ENCODE data around the gene FAM227A.
"Not testable (repeated sequence)": the region's sequence is repeated elsewhere in the genome, so short reads cannot be mapped to it uniquely, and the experiment has no call there.

Gene FAM227A

GRCh38 chr22:38602166-38602565 is 54.0 kb downstream of the FAM227A start:
- H3K4me3 ChIP-seq (replicated peaks in 1 of 2; ENCODE audit: low read depth in 2 of 2, low read length in 2 of 2), result no peak overlapping the region
- no peak for TF ChIP-seq CTCF (IDR thresholded peaks at IDR 0.05; ENCODE audit: low read depth, low read length)
- DNase-seq (ENCODE audit: low read depth in 2 of 2), result no peak

- no peak overlapping the region for H3K4me3 ChIP-seq (replicated peaks in 1 of 2; ENCODE audit: low read depth in 2 of 2, low read length in 2 of 2)
- no peak for DNase-seq (ENCODE audit: low read depth in 2 of 2)
- no peak for TF ChIP-seq CTCF (IDR thresholded peaks at IDR 0.05; ENCODE audit: low read depth, low read length)
These were observed 54.9 kb downstream of the FAM227A start for GRCh38 chr22:38601221-38601764.

GRCh38 chr22:38599466-38599865 is 56.7 kb downstream of the FAM227A start:
- no peak overlapping the region for H3K4me3 ChIP-seq (replicated peaks in 1 of 2; ENCODE audit: low read depth in 2 of 2, low read length in 2 of 2)
- DNase-seq (ENCODE audit: low read depth in 2 of 2), result no peak
- TF ChIP-seq CTCF (IDR thresholded peaks at IDR 0.05; ENCODE audit: low read depth, low read length), result no peak

- not testable (repeated sequence) for H3K4me3 ChIP-seq (replicated peaks in 1 of 2; ENCODE audit: low read depth in 2 of 2, low read length in 2 of 2); DNase-seq (ENCODE audit: low read depth in 2 of 2)
These were observed 73.3 kb downstream of the FAM227A start for GRCh38 chr22:38582923-38583322.

- no peak for DNase-seq (ENCODE audit: low read depth in 2 of 2)
- no peak overlapping the region for H3K4me3 ChIP-seq (replicated peaks in 1 of 2; ENCODE audit: low read depth in 2 of 2, low read length in 2 of 2)
- no peak for TF ChIP-seq CTCF (IDR thresholded peaks at IDR 0.05; ENCODE audit: low read depth, low read length)
These were observed 77.7 kb downstream of the FAM227A start for GRCh38 chr22:38578505-38578904.

GRCh38 chr22:38572065-38572464 is 84.1 kb downstream of the FAM227A start:
- TF ChIP-seq CTCF (IDR thresholded peaks at IDR 0.05; ENCODE audit: low read depth, low read length), result peak; percentile 55
- DNase-seq (ENCODE audit: low read depth in 2 of 2), result peak; percentile 73 to 77

GRCh38 chr22:38570779-38571364 is 85.3 kb downstream of the FAM227A start:
- peak overlapping the region; percentile 70 to 71 for H3K4me3 ChIP-seq (replicated peaks in 1 of 2; ENCODE audit: low read depth in 2 of 2, low read length in 2 of 2)
- peak; percentile 3 for TF ChIP-seq CTCF (IDR thresholded peaks at IDR 0.05; ENCODE audit: low read depth, low read length)
- peak; percentile 36 to 37 for DNase-seq (ENCODE audit: low read depth in 2 of 2)

More at GRCh38 chr22:38572065-38572464, 84.1 kb downstream of the FAM227A start:
- H3K4me3 ChIP-seq (replicated peaks in 1 of 2; ENCODE audit: low read depth in 2 of 2, low read length in 2 of 2), result no peak overlapping the region

All from cardiac fibroblast (primary cell).